ENCODE data around the gene DNAJB6. TPM values are rescaled to one million over a fixed set of nuclear protein-coding genes. Genes with fewer than 3 reads are reported as not detected.
"Not testable (repeated sequence)": the region's sequence is repeated elsewhere in the genome, so short reads cannot be mapped to it uniquely, and the experiment has no call there.

Gene DNAJB6
- polyA plus RNA-seq, 1 donor, result 142 TPM

GRCh38 chr7:157329447-157329846, 7.4 kb upstream of the DNAJB6 start:
- no peak for DNase-seq

- DNase-seq, result not testable (repeated sequence)
Observed at GRCh38 chr7:157330567-157330966, 6.2 kb upstream of the DNAJB6 start.

- DNase-seq, result not testable (repeated sequence)
Observed at GRCh38 chr7:157331049-157331448, 5.8 kb upstream of the DNAJB6 start.

- no peak for DNase-seq
Observed at GRCh38 chr7:157335236-157335635, 1.6 kb upstream of the DNAJB6 start.

- no peak for DNase-seq
Observed at GRCh38 chr7:157335991-157336382, 817 bp upstream of the DNAJB6 start.

- peak; percentile 68 for DNase-seq
Observed at GRCh38 chr7:157337316-157338149, 729 bp downstream of the DNAJB6 start.

GRCh38 chr7:157339777-157340677, 3.2 kb downstream of the DNAJB6 start:
- peak; percentile 63 for DNase-seq

- DNase-seq, result peak; percentile 58
Observed at GRCh38 chr7:157347217-157347904, 10.6 kb downstream of the DNAJB6 start.

- DNase-seq, result no peak
Observed at GRCh38 chr7:157348548-157348947, 11.7 kb downstream of the DNAJB6 start.

- DNase-seq, result no peak
Observed at GRCh38 chr7:157352516-157352915, 15.7 kb downstream of the DNAJB6 start.

- DNase-seq, result no peak
Observed at GRCh38 chr7:157355784-157356511, 19.1 kb downstream of the DNAJB6 start.

- DNase-seq, result no peak
Observed at GRCh38 chr7:157357129-157358040, 20.6 kb downstream of the DNAJB6 start.

GRCh38 chr7:157358041-157358752, 21.4 kb downstream of the DNAJB6 start:
- no peak for DNase-seq

GRCh38 chr7:157358753-157359096, 21.9 kb downstream of the DNAJB6 start:
- DNase-seq, result no peak

- DNase-seq, result no peak
Observed at GRCh38 chr7:157359581-157359980, 22.8 kb downstream of the DNAJB6 start.

GRCh38 chr7:157360483-157361025, 23.8 kb downstream of the DNAJB6 start:
- DNase-seq, result no peak

- no peak for DNase-seq
Observed at GRCh38 chr7:157361537-157361936, 24.7 kb downstream of the DNAJB6 start.

GRCh38 chr7:157362729-157363128, 25.9 kb downstream of the DNAJB6 start:
- DNase-seq, result no peak

- no peak for DNase-seq
Observed at GRCh38 chr7:157366722-157367121, 29.9 kb downstream of the DNAJB6 start.

GRCh38 chr7:157368955-157369354, 32.2 kb downstream of the DNAJB6 start:
- no peak for DNase-seq
